GM21515 (cell line): ENCODE results near the gene HEMGN.
"Not testable (repeated sequence)": the region's sequence is repeated elsewhere in the genome, so short reads cannot be mapped to it uniquely, and the experiment has no call there.

ENCODE experiments used
- ATAC-seq: cut with Tn5 transposase; IDR thresholded peaks from one replicate; pipeline ENCODE4 v1.9.1; 2021; ENCODE audit not compliant: unreplicated experiment

HEMGN gene, protein sequence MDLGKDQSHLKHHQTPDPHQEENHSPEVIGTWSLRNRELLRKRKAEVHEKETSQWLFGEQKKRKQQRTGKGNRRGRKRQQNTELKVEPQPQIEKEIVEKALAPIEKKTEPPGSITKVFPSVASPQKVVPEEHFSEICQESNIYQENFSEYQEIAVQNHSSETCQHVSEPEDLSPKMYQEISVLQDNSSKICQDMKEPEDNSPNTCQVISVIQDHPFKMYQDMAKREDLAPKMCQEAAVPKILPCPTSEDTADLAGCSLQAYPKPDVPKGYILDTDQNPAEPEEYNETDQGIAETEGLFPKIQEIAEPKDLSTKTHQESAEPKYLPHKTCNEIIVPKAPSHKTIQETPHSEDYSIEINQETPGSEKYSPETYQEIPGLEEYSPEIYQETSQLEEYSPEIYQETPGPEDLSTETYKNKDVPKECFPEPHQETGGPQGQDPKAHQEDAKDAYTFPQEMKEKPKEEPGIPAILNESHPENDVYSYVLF

DNA sequence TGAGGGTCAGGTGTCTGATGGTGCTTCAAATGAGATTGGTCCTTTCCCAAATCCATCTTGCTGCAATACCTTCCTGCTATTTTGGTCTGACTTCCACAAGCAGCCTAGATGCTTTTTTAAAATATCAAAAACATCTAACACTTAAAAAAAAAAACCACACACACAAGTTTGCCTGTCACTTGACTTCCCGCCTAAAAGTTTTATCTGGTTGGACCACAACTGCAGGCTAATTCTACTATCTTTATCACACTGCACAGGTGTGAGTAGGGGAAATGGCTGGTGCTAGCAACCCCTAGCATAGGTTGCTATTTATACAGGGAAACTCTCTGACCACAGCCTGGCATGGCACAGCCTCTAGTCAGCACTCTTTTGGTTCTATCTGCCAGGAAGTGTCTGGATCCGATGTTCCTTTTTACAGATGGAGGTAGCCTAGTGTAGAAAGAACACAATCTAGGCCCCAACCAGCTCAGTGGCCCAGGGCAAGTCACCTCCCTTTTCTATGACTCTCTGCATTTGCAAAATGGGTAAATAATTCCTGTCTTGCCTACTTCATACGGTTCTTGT lies at the start of gene HEMGN:
Gene HEMGN, minus strand, starts transcription at position 92 of the 564 bp plus-strand sequence. Its CDS starts 36 bp downstream, at position 56.
- ATAC-seq: no peak

DNA sequence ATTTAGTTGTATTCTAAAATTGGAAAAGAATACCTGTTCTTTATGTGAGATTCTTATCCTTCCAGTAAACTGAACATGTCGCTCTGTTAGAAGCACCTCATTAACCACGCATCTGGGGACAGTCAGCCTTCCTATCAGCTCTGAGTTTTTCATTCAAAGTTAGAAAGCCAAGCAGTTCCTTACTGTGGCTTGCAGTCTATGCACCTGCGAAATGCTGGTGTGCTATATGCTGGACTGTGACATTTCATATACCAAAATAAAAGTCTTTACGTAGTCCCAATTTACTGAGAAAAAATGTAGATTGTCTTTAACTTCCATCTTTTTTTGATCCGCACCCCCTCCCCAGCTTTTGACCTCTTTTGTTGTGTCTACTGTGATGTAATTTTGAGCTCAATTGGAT lies 49.5 kb upstream of the HEMGN start:
- no peak for ATAC-seq

- ATAC-seq: no peak
Measured at GRCh38 chr9:97985058-97985861, 47.3 kb upstream of the HEMGN start.

GRCh38 chr9:97984188-97985057 lies 46.5 kb upstream of the HEMGN start:
- peak; percentile 22 for ATAC-seq

- peak; percentile 6 for ATAC-seq
Measured at GRCh38 chr9:97983589-97984187, 45.7 kb upstream of the HEMGN start.

DNA sequence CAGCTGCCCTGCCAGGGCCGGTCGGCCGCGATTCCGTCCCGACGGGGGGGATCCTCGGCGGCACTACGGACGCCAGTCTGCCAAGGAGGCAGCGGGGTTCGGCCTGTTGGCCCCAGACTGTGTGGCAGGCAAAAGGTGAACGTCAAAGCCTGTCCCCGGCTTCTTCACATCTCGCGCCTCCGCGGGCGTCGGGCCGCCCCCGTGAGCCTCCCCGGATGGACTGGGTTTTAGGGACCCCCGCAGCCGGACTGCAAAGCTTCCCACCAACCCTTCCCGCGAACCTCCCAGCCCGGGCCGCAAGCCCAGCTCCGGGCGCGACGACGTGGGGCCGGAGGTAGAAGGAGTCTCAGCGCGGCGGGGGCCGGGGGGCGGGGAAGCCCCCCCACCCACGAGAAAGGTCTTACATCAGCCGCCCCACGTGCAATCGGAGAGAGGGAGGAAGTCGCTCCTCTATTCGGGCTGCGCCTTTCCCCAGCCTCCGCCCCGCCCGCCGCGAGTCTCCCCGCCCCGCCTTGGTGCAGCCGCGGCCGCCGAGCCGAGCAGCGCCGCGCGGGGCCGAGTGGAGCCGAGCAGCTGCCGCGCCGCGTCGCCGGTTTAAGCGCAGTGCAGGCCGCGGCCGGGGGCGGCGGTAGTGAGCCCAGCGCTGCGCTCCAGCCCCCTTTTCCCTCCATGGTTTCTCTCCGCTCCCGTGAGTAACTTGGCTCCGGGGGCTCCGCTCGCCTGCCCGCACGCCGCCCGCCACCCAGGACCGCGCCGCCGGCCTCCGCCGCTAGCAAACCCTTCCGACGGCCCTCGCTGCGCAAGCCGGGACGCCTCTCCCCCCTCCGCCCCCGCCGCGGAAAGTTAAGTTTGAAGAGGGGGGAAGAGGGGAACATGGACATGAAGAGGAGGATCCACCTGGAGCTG lies 45.0 kb upstream of the HEMGN start, which contains the start of gene ANP32B:
Gene ANP32B, plus strand, starts transcription at position 659 of the 906 bp plus-strand sequence. Its CDS starts 215 bp downstream, at position 874.
- peak; percentile 67 for ATAC-seq

DNA sequence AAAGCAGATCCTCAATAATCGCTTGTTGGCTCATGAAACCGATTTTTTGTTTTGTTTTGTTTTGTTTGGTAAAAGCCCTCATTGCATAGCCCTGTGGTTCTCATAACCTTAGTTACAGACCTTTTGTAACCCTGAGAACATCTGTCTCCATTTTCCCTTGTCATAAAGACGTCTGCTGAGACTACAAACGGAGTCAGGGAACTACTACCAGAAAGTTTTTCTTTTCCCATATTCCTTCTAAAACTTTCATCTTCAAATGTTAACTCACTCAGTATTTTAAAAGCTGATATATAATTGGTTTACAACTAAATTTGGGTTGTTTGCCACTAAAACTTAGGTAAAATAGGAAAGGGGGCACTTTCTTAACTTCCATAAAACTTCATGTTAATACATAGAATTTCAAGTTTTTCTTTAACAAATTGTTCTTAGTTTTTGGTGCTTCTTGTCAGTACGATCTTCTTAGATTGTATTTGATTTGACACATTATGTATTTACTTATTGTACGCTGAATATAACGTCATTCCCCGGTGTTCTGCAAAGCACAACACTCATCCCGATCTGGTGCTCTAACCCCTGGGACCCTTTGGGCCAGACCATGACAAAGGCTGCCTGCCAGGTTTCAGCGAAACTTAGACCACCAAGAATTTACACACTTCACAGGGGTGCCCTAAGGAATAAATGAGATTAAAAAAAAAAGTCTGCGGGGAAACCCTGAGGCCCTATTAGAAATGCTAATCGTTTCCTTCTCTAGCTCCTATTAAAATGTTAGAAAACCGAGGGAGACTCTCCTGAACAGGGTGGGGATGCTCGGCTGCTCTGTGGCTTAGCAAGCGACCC lies 44.1 kb upstream of the HEMGN start:
- no peak for ATAC-seq

DNA sequence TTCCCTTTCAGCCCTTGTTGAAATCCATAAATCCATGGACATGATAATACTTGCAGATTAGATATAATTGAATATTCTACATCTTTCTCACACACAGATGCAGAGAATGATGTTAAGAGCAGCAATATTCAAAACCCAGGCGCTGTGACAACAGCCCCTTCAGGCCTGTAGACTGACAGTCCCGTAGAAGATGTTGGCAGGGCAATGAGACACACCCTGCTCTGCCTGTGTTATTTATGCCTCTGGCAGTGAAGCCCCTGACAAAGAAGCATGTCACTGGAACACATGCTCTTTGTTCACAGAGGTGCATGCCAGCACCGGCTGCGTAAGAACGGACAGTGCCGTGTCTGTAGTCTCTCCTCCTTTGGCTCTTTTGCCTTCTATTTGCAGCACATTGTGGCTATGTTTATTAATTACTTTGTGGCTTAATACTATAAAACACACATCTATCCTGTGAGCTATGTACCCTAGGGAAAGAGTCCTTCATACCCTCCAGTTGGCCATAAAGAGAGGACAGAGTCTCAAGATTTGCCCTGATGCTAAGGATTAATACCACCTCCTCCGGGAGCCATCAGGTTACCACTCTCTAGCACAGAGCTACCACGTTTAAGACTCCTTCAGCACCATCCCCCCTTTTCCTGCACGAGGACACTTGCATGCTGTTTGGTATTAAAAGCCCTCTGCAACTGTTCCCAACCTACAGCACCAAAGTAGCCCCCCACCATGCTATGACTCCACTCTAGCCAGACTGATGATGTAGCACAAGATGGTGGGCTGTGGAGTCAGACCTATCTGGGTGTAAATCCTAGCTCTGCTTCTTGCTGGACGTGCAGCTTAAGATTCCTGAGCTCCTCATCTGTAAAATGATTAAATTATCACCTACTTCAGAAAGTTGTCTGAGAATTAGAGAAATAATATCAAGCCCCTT lies 43.2 kb upstream of the HEMGN start:
- ATAC-seq: no peak

- no peak for ATAC-seq
Measured at GRCh38 chr9:97980479-97980803, 42.5 kb upstream of the HEMGN start.

GRCh38 chr9:97979788-97980478 lies 42.0 kb upstream of the HEMGN start:
- ATAC-seq: no peak

DNA sequence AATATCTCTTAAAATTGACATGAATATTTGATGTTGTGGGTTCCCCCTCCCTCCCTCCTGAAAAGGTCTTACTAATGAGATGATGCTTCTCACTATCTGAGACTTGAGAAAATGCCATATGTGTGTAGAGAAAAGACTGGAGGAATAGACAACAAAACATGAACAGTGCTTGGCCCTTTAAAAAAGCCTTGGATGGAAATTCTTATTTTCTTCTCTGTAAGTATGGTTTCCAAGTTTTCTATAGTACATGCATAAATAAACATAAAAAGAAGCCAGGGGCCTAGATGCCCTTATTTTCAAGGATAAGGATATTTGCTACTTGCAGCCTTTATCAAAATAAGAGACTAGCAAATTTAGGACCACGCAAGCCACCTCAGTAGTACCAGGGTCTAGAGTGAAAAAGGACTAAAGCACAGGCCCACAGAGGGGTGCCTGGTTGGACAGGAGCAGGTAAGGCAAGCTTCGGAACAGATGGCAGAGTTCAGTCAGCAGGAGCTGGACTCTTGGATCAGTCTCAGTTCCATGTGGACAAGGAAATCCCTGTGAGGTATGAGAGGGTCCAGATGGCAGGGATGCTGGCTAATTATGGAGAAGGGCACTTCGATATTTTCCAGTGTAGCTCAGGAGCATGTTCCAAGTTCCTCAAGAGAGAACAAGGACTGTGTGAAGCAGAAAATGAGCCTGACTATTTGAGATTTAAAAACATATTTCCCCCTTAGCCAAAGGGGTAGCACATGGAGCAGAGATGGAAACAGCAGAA lies 40.6 kb upstream of the HEMGN start:
- ATAC-seq: no peak

- ATAC-seq: not testable (repeated sequence)
Measured at GRCh38 chr9:97976633-97977032, 38.7 kb upstream of the HEMGN start.

- no peak for ATAC-seq
Measured at GRCh38 chr9:97975376-97975775, 37.4 kb upstream of the HEMGN start.

- ATAC-seq: no peak
Measured at GRCh38 chr9:97972753-97973152, 34.8 kb upstream of the HEMGN start.

GRCh38 chr9:97970165-97970564 lies 32.2 kb upstream of the HEMGN start:
- no peak for ATAC-seq

GRCh38 chr9:97969014-97969413 lies 31.0 kb upstream of the HEMGN start:
- no peak for ATAC-seq
